Keratinocyte (primary cell): ENCODE data around the gene INSC. TPM values are rescaled to one million over a fixed set of nuclear protein-coding genes. Genes with fewer than 3 reads are reported as not detected.

ENCODE experiments used
- DNase-seq: peaks from one replicate; pipeline ENCODE4 v3.0.0-alpha.2; 2011; ENCODE audit warnings: low read depth, missing footprints, low spot score
- FAIRE-seq: peaks from 2 replicates; lab custom pipeline; 2011; peaks lifted over from hg19 to GRCh38; lab: Jason Lieb, UNC
- H2AFZ ChIP-seq: 2 replicates; pipeline ENCODE4 v1.6.0; 2012; ENCODE audit warnings: low read length, control low read depth, inconsistent platforms; ENCODE audit not compliant: control insufficient read depth
- H3K27ac ChIP-seq: 2 replicates; pipeline ENCODE4 v1.5.1; 2011; ENCODE audit warnings: low read length; ENCODE audit not compliant: control insufficient read depth, insufficient read depth
- H3K27me3 ChIP-seq: 3 replicates; pipeline ENCODE4 v1.6.0; 2011; ENCODE audit warnings: low read length; ENCODE audit not compliant: control insufficient read depth, insufficient read depth; ENCODE audit errors: extremely low read depth
- H3K36me3 ChIP-seq, 2 experiments: 2 replicates in 1 of 2; 3 replicates in 1 of 2; pipeline ENCODE4 v1.5.1; 2011; ENCODE audit warnings: low read length in 2 of 2, mild to moderate bottlenecking in 1 of 2; ENCODE audit not compliant: control insufficient read depth in 2 of 2, insufficient read depth in 2 of 2; ENCODE audit errors: extremely low read depth in 1 of 2
- H3K4me1 ChIP-seq: 3 replicates; pipeline ENCODE4 v1.5.1; 2011; ENCODE audit warnings: low read length; ENCODE audit not compliant: control insufficient read depth, insufficient read depth; ENCODE audit errors: extremely low read depth
- H3K4me2 ChIP-seq: 3 replicates; pipeline ENCODE4 v1.6.0; 2011; ENCODE audit warnings: low read depth, low read length; ENCODE audit not compliant: control insufficient read depth, insufficient read depth; ENCODE audit errors: extremely low read depth
- H3K4me3 ChIP-seq, 3 experiments: fragments of 200-600 bp in 1 of 3; sonication (generic) in 1 of 3; 2 replicates in 2 of 3; 3 replicates in 1 of 3; pipeline ENCODE4 v1.5.1; 2011 to 2016; ENCODE audit warnings: low read length in 3 of 3, mild to moderate bottlenecking in 3 of 3, control low read depth in 2 of 3, inconsistent platforms in 1 of 3, low read depth in 1 of 3, mixed read lengths in 1 of 3, mixed run types in 1 of 3, moderate library complexity in 1 of 3; ENCODE audit not compliant: control insufficient read depth in 2 of 3, insufficient read depth in 2 of 3; ENCODE audit errors: extremely low read depth in 1 of 3
- H3K79me2 ChIP-seq: 2 replicates; pipeline ENCODE4 v1.6.0; 2012; ENCODE audit warnings: low read length; ENCODE audit not compliant: control insufficient read depth, insufficient read depth
- H3K9ac ChIP-seq: 3 replicates; pipeline ENCODE4 v1.6.0; 2011; ENCODE audit warnings: low read length; ENCODE audit not compliant: control insufficient read depth, insufficient read depth; ENCODE audit errors: extremely low read depth
- H3K9me1 ChIP-seq: 3 replicates; pipeline ENCODE4 v1.6.0; 2011; ENCODE audit warnings: low read length; ENCODE audit not compliant: control insufficient read depth, insufficient read depth; ENCODE audit errors: extremely low read depth
- H3K9me3 ChIP-seq: 2 replicates; pipeline ENCODE4 v1.5.1; 2012; ENCODE audit warnings: low read depth, low read length; ENCODE audit not compliant: control insufficient read depth
- H4K20me1 ChIP-seq: 3 replicates; pipeline ENCODE4 v1.6.0; 2011; ENCODE audit warnings: low read length; ENCODE audit not compliant: control insufficient read depth, insufficient read depth; ENCODE audit errors: extremely low read depth
- CTCF ChIP-seq, 3 experiments: IDR thresholded peaks in 1 of 3; conservative IDR thresholded peaks in 1 of 3; optimal IDR thresholded peaks in 1 of 3; 2 replicates in 2 of 3; 3 replicates in 1 of 3; pipeline versions ENCODE3 to v1.5.1; 2011; ENCODE audit warnings: low read length in 3 of 3, mild to moderate bottlenecking in 3 of 3, moderate library complexity in 2 of 3, control low read depth in 1 of 3, inconsistent platforms in 1 of 3; ENCODE audit not compliant: insufficient read depth in 2 of 3; ENCODE audit errors: extremely low read depth in 1 of 3
- EZH2 ChIP-seq: IDR thresholded peaks from one replicate; pipeline ENCODE4 v1.6.1; 2012; ENCODE audit warnings: inconsistent platforms, mild to moderate bottlenecking, low read length, moderate library complexity
- dilution Hi-C: fragments of 300-500 bp; cut with MboI; formaldehyde crosslinking; loops from one replicate; pipeline ENCODE4 v1.7.0; 2020; ENCODE audit warnings: low sequenced_read_pairs; ENCODE audit not compliant: extremely low pct_ligation_motif_present
- polyA plus RNA-seq, 5 experiments: library from polyadenylated mRNA; depleted of rRNA in 3 of 5; stranded (reverse) in 3 of 5; stranded (forward) in 1 of 5; unstranded in 1 of 5; fragments of >200 nt; gene quantifications; 1 replicate in 1 of 5; 2 replicates in 3 of 5; 3 replicates in 1 of 5; pipeline versions ENCODE4 v1.2.1 to v1.2.3, GENCODE V29; 2011 to 2012; ENCODE audit warnings: missing spikeins in 2 of 5, low read depth in 1 of 5, low replicate concordance in 1 of 5

The INSC gene
- polyA plus RNA-seq, 1 donor (not counting 4 experiments of a cell fraction or from before 2014, with no cell fraction given) = 0.13 TPM

GRCh38 chr11:15153231-15153630, 38.5 kb downstream of the INSC start:
- H3K9me1 ChIP-seq = no peaks in the 10 kb centered on the region
- H3K4me1 ChIP-seq = peaks cover 14% of the 10 kb centered on the region
- no peak overlapping the region for H3K4me2 ChIP-seq
- no peaks in the 10 kb centered on the region for H3K9me3 ChIP-seq
- no peak overlapping the region for H3K4me3 ChIP-seq
- H3K27me3 ChIP-seq = no peaks in the 10 kb centered on the region
- H2AFZ ChIP-seq = no peak overlapping the region
- H4K20me1 ChIP-seq = no peaks in the 10 kb centered on the region
- no peak for DNase-seq
- dilution Hi-C loops = no loop called here
- no peak for FAIRE-seq
- H3K27ac ChIP-seq = no peak overlapping the region
- no peaks in the 10 kb centered on the region for H3K36me3 ChIP-seq
- TF ChIP-seq EZH2 (no peak), CTCF (optimal IDR thresholded peaks at IDR 0.05 in 1 of 3, IDR thresholded peaks at IDR 0.05 in 1 of 3, conservative IDR thresholded peaks at IDR 0.05 in 1 of 3; ENCODE audit: extremely low read depth in 1 of 3, insufficient read depth in 2 of 3, low read length in 3 of 3) (no peak)
- H3K9ac ChIP-seq = no peak overlapping the region
- no peaks in the 10 kb centered on the region for H3K79me2 ChIP-seq

GRCh38 chr11:15157181-15157580, 42.5 kb downstream of the INSC start:
- dilution Hi-C loops = no loop called here
- FAIRE-seq = peak; percentile 96
- Histone ChIP-seq H3K4me1 (peaks cover 20% of the 10 kb centered on the region), H3K4me2 (peak overlapping the region; percentile 44), H3K9me1 (no peaks in the 10 kb centered on the region), H3K9me3 (no peaks in the 10 kb centered on the region), H3K27me3 (no peaks in the 10 kb centered on the region), H4K20me1 (no peaks in the 10 kb centered on the region), H3K79me2 (no peaks in the 10 kb centered on the region), H3K27ac (peak overlapping the region; percentile 11), H3K4me3 (no peak overlapping the region), H2AFZ (no peak overlapping the region), H3K36me3 (no peaks in the 10 kb centered on the region), H3K9ac (no peak overlapping the region)
- DNase-seq = peak; percentile 46
- TF ChIP-seq CTCF (optimal IDR thresholded peaks at IDR 0.05 in 1 of 3, IDR thresholded peaks at IDR 0.05 in 1 of 3, conservative IDR thresholded peaks at IDR 0.05 in 1 of 3; ENCODE audit: extremely low read depth in 1 of 3, insufficient read depth in 2 of 3, low read length in 3 of 3) (no peak), EZH2 (no peak)
